K562 (cell line): Measurements from ENCODE around the gene SCYL1. TPM values are rescaled to one million over a fixed set of nuclear protein-coding genes. Genes with fewer than 3 reads are reported as not detected.

Experiments used
- POLR2B ChIP-seq: fragments of 450-650 bp; IDR thresholded peaks from 2 replicates; pipeline ENCODE4 v1.6.1; 2018; ENCODE audit warnings: low read depth; ENCODE audit not compliant: partially characterized antibody
- ZNF197 ChIP-seq: fragments of 200-800 bp; sonication (Bioruptor generic); IDR thresholded peaks from 2 replicates; pipeline ENCODE4 v1.6.1; 2016; ENCODE audit warnings: low read depth, missing genetic modification characterization, missing compliant biosample characterization
- polyA plus RNA-seq, 8 experiments: library from polyadenylated mRNA; depleted of rRNA in 4 of 8; stranded (reverse) in 5 of 8; unstranded in 3 of 8; fragments of >200 nt; fragmentation: Nextera tagmentation in 2 of 8; fragmentation: Illumina TruSeq in 1 of 8; extraction: Ambion mirVana in 2 of 8; extraction: Trizol in 1 of 8; gene quantifications; 2 replicates each; pipeline versions ENCODE4 v1.2.1 to v1.2.3, GENCODE V29; 2011 to 2014; ENCODE audit warnings: inconsistent platforms in 1 of 8, missing spikeins in 1 of 8
- total RNA-seq, 7 experiments: library from RNA; depleted of rRNA in 6 of 7; stranded (reverse); fragments of >200 nt in 6 of 7; fragmentation: Illumina TruSeq in 2 of 7; extraction: Trizol in 2 of 7; gene quantifications; 2 replicates each; pipeline versions ENCODE4 v1.2.1 to v1.2.3, GENCODE V29; 2011 to 2021; ENCODE audit warnings: low replicate concordance in 1 of 7
- TF ChIP-seq, protein P1 (sequence below): fragments of 250-450 bp; sonication (Bioruptor Pico); IDR thresholded peaks from 2 replicates; pipeline ENCODE4 v1.4.0; 2020; ENCODE audit warnings: mild to moderate bottlenecking, moderate library complexity, borderline replicate concordance
- TF ChIP-seq, protein P2 (sequence below): conservative IDR thresholded peaks from 2 replicates; pipeline ENCODE4 v1.6.1; 2011; ENCODE audit warnings: low read depth, mild to moderate bottlenecking, low read length; ENCODE audit not compliant: control insufficient read depth
- TF ChIP-seq, protein P3 (sequence below): IDR thresholded peaks from 2 replicates; pipeline ENCODE4 v1.6.1; 2016; ENCODE audit warnings: missing genetic modification characterization, missing compliant biosample characterization

The SCYL1 gene
- total and polyA plus RNA-seq, 9 of the 15 experiments (the other 6 are each of a cell fraction or from before 2014, with no cell fraction given): 1.9 to 145 (median 57.6) TPM

DNA sequence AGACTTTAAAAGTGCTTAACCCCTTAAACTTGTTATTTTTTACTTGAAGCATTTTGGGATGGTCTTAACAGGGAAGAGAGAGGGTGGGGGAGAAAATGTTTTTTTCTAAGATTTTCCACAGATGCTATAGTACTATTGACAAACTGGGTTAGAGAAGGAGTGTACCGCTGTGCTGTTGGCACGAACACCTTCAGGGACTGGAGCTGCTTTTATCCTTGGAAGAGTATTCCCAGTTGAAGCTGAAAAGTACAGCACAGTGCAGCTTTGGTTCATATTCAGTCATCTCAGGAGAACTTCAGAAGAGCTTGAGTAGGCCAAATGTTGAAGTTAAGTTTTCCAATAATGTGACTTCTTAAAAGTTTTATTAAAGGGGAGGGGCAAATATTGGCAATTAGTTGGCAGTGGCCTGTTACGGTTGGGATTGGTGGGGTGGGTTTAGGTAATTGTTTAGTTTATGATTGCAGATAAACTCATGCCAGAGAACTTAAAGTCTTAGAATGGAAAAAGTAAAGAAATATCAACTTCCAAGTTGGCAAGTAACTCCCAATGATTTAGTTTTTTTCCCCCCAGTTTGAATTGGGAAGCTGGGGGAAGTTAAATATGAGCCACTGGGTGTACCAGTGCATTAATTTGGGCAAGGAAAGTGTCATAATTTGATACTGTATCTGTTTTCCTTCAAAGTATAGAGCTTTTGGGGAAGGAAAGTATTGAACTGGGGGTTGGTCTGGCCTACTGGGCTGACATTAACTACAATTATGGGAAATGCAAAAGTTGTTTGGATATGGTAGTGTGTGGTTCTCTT lies 23.2 kb upstream of the SCYL1 start (continued):
- TF ChIP-seq, protein P1, sequence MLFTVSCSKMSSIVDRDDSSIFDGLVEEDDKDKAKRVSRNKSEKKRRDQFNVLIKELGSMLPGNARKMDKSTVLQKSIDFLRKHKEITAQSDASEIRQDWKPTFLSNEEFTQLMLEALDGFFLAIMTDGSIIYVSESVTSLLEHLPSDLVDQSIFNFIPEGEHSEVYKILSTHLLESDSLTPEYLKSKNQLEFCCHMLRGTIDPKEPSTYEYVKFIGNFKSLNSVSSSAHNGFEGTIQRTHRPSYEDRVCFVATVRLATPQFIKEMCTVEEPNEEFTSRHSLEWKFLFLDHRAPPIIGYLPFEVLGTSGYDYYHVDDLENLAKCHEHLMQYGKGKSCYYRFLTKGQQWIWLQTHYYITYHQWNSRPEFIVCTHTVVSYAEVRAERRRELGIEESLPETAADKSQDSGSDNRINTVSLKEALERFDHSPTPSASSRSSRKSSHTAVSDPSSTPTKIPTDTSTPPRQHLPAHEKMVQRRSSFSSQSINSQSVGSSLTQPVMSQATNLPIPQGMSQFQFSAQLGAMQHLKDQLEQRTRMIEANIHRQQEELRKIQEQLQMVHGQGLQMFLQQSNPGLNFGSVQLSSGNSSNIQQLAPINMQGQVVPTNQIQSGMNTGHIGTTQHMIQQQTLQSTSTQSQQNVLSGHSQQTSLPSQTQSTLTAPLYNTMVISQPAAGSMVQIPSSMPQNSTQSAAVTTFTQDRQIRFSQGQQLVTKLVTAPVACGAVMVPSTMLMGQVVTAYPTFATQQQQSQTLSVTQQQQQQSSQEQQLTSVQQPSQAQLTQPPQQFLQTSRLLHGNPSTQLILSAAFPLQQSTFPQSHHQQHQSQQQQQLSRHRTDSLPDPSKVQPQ (CRISPR knock-in tag): no peak
- TF ChIP-seq, protein P2, sequence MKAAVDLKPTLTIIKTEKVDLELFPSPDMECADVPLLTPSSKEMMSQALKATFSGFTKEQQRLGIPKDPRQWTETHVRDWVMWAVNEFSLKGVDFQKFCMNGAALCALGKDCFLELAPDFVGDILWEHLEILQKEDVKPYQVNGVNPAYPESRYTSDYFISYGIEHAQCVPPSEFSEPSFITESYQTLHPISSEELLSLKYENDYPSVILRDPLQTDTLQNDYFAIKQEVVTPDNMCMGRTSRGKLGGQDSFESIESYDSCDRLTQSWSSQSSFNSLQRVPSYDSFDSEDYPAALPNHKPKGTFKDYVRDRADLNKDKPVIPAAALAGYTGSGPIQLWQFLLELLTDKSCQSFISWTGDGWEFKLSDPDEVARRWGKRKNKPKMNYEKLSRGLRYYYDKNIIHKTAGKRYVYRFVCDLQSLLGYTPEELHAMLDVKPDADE: no peak; the same call in 1 of the 2 replicates
- TF ChIP-seq, protein P3, sequence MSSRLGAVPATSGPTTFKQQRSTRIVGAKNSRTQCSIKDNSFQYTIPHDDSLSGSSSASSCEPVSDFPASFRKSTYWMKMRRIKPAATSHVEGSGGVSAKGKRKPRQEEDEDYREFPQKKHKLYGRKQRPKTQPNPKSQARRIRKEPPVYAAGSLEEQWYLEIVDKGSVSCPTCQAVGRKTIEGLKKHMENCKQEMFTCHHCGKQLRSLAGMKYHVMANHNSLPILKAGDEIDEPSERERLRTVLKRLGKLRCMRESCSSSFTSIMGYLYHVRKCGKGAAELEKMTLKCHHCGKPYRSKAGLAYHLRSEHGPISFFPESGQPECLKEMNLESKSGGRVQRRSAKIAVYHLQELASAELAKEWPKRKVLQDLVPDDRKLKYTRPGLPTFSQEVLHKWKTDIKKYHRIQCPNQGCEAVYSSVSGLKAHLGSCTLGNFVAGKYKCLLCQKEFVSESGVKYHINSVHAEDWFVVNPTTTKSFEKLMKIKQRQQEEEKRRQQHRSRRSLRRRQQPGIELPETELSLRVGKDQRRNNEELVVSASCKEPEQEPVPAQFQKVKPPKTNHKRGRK (tag): no peak
- TF ChIP-seq ZNF197 (CRISPR knock-in tag): no peak
- TF ChIP-seq POLR2B: peak; percentile 90
